Activated naive CD4-positive, alpha-beta T cell treated with anti-CD3 and anti-CD28 coated beads, Interleukin-2, amount 50 U/mL, for 16 hours (primary cell): ENCODE data around the gene PEX10.
"Not testable (repeated sequence)": the region's sequence is repeated elsewhere in the genome, so short reads cannot be mapped to it uniquely, and the experiment has no call there.

ENCODE experiments used
- DNase-seq: peaks from one replicate; pipeline ENCODE4 v3.0.0-alpha.2; 2020

Gene PEX10

DNA sequence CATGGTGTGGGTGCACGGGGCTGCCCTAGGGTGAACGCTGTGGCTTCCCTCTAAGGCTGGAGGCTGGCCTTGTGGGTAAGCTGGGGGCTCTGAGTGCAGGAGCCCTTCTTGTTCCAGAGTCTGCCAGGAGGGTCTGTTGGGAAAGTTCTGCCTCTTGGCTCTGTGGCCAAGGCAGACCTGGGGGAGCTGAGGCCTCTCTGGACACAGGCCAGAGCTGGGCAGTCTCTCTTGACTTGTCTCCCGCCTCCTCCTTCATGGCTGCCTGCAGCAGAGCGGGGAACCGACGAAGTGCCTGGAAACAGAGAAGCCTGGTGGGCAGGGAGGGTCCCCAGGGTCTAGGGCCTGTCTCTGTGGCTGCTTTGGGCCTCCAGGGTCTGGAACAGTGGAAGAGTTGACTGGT is 30.3 kb upstream of the PEX10 start:
- no peak for DNase-seq

DNA sequence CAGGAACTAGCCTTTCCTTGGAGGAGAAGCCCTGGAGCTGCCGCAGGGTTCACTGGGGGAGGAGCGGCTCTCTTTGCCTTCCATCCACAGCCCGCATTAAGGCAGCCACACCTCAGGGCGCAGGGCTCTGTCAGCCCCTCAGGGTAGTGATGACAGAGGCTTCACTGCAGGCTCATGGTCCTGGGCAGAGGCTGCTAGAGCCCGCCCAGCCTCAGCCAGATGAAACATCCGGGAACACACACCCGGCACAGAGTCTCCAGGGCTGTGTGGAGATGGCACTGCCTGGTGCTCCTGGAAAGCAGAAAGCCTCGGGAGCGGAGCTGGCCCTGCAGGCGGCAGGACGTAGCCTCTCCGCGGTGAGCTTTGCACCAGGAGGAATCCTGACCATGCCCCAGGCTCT is 29.4 kb upstream of the PEX10 start:
- no peak for DNase-seq

GRCh38 chr1:2440346-2440745 is 28.0 kb upstream of the PEX10 start:
- not testable (repeated sequence) for DNase-seq

DNA sequence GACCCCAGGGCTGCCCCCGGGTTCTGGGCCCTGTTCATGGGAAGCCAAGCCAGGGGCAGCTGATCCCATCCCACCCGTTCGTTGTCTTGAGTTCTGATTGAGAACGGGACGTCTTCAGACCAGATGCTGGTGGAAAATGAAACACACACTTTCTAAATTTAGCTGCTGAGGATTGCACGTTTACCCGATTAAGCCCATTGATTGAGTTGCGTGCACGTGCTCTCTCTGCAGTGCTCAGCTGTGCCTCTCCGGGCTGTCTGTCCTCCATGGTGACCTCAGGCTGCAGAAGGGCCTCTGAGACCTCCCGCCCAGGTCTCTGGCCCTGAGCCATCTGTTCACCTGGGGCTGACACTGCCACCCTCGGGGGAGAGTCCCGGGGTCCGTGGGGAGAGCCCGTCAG is 27.0 kb upstream of the PEX10 start:
- no peak for DNase-seq

DNA sequence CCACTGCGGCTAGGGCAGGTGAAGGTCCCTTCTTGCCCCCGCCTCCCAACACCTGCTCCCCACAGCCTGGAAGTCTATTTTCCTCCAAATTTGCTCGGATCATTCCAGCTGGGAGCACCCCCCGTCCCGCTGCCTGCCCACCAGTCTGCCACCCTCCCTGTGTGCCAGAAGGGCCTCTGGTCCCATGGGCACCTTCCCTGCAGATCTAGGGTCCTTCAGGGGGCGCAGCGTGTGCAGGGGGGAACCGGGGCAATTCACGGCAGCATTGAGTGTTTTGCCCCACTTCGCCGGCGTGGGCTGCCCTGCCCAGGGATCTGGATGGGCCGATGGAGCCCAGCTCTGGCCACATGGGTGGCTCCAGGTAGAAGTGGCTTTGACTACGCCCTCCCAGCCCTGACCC is 26.3 kb upstream of the PEX10 start:
- no peak for DNase-seq

- DNase-seq, result no peak
Measured at GRCh38 chr1:2438038-2438437, 25.7 kb upstream of the PEX10 start.

DNA sequence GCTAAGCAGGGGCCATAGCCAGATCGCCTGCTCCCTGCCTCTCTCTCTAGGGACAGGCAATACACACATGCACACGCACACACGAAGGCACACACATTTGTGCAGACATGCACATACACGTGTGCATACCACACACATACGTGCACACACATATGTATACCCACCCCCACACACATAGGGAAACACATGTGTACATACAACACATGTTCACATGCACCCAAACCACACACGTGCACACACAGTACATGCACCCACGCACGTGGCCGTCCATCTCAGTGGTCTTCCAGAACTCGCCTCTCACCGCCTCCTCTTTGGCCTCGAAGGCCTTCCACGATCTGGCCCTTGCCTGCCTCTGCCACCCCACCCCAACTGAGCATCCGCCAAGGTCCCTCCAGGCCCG is 25.3 kb upstream of the PEX10 start:
- DNase-seq, result no peak

- no peak for DNase-seq
Measured at GRCh38 chr1:2436876-2437275, 24.5 kb upstream of the PEX10 start.

GRCh38 chr1:2435746-2436355 is 23.5 kb upstream of the PEX10 start:
- DNase-seq, result no peak

DNA sequence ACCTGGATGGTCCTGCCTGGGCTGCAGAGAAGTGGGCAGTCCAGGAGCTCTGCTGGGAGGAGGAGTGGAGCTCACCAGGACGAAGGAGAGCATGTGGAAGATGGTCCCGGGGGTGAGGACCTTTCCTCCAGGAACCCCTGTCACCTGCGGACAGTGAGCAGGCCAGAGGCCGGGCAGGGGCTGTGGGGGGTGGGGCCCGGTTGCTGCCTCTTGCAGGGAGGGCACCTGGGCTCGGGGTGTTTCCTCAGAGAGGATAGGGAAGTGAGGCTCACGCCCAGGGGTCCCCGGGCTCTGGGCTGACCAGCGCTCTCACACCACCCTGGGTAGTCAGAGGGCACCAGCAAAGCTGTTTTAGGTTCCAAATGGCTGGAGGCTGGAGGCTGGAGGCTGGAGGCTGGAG is 22.7 kb upstream of the PEX10 start:
- DNase-seq, result no peak

GRCh38 chr1:2433936-2434655 is 21.7 kb upstream of the PEX10 start:
- no peak for DNase-seq

DNA sequence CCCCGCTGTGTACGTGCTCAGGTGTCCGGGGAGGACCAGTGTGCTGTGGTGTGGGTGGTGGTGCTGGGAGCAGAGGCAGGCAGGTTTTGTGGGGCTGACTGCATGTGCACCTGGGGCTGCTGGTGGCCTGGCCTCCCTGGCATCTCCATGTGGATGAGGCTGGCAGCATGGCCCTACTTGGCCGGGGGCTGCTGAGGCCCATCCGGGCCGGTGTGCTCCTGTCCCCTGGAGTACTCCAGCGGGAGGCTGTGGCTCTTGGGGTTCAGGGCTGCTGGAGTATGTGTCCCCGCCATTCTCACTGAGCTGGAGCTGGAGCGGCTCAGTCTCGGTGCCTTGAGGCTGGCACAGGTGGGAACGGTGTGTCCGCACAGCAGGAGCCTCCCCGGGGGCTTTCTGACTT is 20.8 kb upstream of the PEX10 start:
- DNase-seq, result no peak

DNA sequence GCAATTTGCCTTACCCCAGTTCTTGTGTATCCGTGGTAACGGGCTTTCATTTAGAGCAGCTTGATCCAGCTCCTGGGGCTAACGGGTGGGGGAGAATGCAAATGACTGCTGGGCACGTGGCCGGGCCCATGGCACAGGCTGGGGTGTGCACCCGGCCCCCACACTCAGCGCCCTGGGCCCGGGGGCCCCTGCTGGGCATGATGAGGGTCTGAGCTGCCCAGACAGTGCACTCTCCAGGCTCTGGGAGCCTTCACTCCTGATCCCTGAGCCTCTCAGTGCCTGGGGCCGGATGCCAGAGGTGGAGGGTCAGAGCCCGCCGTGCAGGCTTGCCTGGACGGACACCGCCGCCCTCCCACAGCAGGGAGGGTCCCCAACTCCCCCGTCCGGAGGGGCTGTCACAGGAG is 20.1 kb upstream of the PEX10 start:
- DNase-seq, result no peak

DNA sequence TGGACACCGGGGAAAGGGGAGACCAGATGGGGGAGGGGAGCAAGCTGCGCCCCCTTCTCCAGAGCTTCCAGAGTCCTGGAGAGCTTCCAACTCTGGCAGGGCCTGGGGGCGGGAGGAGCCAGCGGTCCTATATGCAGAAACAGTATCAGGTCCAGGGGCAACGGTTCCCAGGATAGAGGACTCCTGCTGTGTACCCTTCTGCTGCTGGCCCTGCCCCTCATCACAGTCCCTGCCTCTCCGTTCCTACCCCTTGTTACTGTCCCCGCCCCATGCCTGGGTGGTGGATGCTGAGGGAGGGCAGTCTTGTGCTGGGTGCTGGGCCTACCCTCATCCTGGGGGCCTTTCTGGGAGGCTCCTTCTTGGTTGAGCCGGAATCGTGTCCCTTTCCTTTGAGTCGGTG is 19.2 kb upstream of the PEX10 start:
- no peak for DNase-seq

GRCh38 chr1:2431103-2431502 is 18.7 kb upstream of the PEX10 start:
- no peak for DNase-seq

DNA sequence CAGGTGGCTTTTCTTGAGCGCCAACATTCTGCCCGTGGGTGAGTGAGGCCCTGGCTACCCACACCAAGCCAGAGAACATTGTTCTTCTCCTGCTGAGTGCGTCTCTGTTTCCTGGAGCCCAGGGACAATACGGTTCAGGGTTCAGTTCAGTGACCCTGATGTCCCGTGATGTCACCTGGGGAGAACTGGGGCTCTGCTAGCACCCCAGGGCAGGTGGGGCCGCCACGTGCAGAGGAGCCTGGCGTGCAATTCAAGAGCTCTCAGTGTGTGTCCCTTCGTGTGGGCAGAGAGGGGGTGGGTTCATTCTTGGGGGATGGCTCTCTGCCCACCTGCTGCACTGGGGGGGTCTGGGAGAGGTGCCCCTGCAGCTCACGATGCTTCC is 18.2 kb upstream of the PEX10 start:
- no peak for DNase-seq

DNA sequence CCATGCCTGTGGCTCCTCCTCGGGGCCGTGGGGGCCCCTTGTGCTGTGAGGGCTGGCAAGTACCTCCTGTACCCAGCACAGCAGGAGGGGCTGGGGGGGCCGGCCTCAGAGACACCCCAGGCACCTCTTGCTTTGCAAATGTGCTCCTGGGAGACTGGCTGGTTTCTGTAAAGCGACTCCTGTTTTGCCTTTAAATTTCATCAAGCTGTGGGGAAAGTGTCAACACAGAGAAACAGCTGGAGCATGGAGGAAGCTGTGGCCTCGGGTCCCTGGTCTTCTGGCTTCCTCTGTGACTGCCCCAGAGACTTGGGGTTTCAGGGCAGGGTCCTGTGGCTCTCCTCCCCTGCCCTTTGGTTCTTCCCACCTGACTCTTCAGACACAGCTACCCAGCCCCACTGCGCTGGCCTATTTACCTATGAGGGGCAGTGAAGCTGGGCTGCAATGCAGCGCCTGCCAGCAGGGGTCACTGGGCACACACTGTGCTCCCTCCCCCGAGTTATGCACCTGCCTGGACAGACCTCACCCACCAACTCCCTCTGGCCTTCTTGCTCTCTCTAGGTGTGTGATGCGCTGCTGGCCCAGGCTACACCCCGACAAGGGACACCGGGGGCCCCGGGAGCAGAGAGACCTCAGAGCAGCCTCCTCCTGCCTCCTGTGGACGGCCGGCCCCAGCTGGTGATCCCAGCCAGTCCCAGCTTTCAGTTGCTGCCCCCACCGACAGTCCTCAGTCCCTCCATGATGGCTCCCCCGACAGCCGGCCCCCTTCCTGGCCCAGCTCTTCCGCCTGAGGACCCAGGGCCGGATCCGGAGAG is 17.6 kb upstream of the PEX10 start:
- no peak for DNase-seq

- DNase-seq, result no peak
Measured at GRCh38 chr1:2428490-2428889, 16.1 kb upstream of the PEX10 start.

DNA sequence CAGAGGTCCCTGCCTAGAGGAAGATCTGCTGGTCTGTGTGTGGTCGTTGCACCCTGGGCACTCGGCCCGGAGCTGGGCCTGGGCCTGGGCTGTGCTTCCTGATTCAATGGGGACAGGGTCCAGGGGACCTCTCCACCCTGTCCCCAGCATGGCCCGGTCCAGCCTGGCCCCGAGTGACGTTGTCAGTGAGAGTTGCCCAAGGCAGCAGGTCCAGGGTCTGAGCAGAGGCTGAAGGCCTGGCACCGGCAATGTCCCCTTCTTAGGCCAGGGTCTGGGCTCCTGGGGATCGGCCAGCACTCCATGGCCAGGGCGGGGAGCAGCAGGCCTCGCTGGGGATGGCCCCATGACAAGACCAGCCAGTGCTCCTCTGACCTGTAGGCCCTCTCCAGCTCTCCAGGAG is 15.6 kb upstream of the PEX10 start:
- no peak for DNase-seq

DNA sequence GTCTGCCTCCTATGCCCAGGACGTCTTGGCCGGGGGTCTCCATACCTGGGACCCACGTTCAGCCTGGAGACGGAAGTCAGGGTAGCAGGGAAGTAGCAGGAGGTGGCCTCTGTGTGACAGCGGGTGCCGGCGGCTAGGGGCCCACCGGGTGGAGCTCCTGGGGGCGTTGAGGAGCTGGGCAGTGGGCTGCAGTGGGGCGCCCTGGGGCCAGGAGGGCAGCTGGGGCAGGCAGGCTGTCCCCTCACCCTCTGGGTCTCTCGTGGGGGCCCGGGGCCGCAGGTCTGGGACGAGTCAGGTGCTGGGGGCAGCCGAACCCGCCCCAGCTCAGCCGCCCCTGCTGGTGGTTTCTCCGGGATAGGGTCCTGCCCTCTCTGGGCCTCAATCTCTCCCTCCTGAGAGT is 14.7 kb upstream of the PEX10 start:
- DNase-seq, result no peak

GRCh38 chr1:2426540-2426939 is 14.2 kb upstream of the PEX10 start:
- no peak for DNase-seq

DNA sequence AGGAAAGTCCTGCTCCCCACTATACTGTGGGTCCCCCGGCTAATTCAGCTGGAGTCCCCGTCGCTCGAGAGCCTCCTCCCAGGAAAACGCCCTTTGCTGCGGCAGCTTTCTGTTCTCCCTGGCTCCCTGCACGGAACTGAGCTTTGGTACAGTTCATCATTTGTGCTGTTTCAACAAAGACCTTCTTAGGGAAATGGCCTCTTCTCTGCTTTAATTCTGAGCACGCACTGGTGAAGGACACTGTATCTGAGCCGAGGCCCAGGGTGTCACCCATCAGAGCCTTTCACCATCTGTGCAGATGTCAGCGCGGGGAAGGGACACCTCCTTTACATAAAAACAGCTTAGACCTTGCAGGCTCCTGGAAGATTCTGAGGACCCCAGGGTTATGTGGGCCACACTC is 13.5 kb upstream of the PEX10 start:
- DNase-seq, result no peak

DNA sequence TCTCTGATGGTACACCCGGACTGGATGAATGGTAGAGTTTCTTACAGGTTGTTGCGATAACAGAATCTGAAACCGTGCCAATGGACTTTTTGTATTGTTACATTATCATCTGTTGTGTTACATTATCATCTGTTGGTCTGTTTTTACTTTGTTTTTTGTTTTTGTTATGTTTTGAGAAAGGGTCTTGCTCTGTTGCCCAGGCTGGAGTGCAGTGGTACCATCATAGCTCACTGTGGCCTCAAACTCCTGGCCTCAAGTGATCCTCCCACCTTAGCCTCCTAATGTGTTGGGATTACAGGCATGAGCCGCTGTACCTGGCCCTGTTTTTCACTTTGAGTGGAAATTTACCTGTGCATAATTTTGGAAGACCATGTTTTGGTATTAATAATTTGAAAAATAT is 10.2 kb upstream of the PEX10 start:
- DNase-seq, result no peak

DNA sequence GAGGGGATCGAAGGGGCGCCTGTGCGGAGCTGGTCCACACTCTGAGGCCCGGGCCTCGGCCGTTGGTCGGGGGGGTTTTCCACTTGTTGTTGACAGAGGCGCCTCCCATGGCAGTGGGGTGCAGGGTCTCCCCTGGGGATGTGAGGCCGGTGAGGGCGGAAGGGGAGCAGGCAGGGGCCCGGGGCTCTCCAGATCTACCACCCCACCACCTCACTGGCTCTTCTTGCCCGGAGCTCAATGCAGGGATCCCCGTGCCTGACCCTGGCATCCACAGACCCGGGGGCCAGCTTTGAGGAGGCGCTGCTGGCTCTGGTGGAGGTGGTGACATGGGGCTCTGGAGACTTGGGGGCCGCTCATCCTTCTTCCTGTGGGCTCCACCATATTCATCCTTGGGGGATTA is 7.1 kb upstream of the PEX10 start:
- no peak for DNase-seq
